Stomach (tissue), 4 donors: ENCODE measurements around the gene HNF4A.

Experiments
- POLR2A ChIP-seq, 4 donors: fragments of 450-650 bp; IDR thresholded peaks; one replicate each; pipeline ENCODE4 v1.6.1; 2016; ENCODE audit warnings: antibody characterized with exemption in 4 of 4, control low read depth in 2 of 4, mild to moderate bottlenecking in 1 of 4, moderate library complexity in 1 of 4
- TF ChIP-seq, protein P1 (sequence below), 7 experiments: fragments of 450-650 bp in 4 of 7; fragments of 200-600 bp in 3 of 7; sonication (generic) in 3 of 7; IDR thresholded peaks; one replicate each; pipeline ENCODE4 v1.5.1; 2016 to 2019; ENCODE audit warnings: antibody characterized with exemption in 7 of 7, control low read depth in 2 of 7, mild to moderate bottlenecking in 1 of 7

DNA sequence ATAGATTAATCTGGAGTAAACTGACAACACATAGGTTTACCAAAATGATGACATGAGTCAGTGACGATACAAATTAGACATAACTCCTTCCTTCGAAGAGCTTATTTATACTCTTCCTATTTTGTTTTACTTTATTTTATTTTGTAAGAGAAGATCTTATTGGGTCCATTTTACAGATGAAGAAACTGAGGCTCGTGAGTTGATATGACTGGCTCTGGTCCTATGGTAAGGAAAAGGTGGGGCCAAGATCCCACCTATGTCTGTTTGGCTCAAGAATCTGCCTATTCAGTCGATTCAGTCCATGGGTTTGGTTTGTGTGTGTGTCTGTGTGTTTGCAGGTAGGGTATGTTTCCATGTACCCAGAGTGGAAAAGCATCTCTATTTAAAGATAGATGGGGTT lies 27.1 kb upstream of the HNF4A start:
- TF ChIP-seq, protein P1, sequence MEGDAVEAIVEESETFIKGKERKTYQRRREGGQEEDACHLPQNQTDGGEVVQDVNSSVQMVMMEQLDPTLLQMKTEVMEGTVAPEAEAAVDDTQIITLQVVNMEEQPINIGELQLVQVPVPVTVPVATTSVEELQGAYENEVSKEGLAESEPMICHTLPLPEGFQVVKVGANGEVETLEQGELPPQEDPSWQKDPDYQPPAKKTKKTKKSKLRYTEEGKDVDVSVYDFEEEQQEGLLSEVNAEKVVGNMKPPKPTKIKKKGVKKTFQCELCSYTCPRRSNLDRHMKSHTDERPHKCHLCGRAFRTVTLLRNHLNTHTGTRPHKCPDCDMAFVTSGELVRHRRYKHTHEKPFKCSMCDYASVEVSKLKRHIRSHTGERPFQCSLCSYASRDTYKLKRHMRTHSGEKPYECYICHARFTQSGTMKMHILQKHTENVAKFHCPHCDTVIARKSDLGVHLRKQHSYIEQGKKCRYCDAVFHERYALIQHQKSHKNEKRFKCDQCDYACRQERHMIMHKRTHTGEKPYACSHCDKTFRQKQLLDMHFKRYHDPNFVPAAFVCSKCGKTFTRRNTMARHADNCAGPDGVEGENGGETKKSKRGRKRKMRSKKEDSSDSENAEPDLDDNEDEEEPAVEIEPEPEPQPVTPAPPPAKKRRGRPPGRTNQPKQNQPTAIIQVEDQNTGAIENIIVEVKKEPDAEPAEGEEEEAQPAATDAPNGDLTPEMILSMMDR (IDR thresholded peaks at IDR 0.05) = no peak
- TF ChIP-seq POLR2A (IDR thresholded peaks at IDR 0.05) = no peak
